Stimulated activated CD8-positive, alpha-beta memory T cell treated with anti-CD3 and anti-CD28 coated beads, Interleukin-4, amount 100 ng/mL, for 4 hours (primary cell): Measurements from ENCODE around the gene HES4.

ENCODE experiments used
- DNase-seq, 2 donors: peaks; one replicate each; pipeline ENCODE4 v3.0.0-alpha.2; 2020; ENCODE audit warnings: low read depth in 2 of 2, low spot score in 1 of 2

Gene HES4

GRCh38 chr1:967466-968343 lies 32.2 kb downstream of the HES4 start:
- no peak for DNase-seq

DNA sequence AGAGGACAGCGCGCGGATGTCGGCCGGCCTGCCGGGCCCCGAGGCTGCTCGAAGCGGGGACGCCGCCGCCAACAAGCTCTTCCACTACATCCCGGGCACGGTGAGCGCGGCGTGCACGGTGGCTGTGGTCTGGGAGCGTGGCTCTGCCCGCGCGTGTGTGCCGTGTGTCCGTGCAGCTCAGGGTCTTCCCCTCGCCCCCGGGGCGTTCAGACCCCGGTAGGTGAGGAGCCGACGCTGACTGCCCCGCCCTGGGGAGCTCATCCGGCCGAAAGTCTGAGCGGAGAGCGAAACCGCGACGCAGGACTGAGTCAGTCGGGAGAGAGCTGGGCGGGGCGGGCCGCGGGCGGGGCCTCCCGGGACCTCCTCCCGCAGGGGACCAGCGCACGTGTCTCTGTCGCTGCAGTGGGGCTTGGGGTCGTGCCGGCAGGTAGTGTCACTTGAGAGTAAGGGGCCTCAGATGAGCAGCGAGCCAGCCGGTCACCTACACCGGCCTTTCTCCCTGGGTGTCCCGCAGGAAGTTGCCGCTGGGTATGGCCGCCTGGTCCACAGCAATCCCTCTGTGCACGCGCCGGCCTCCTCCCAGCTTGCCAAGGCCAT lies 33.1 kb downstream of the HES4 start:
- DNase-seq, result peak; percentile 70 to 73

DNA sequence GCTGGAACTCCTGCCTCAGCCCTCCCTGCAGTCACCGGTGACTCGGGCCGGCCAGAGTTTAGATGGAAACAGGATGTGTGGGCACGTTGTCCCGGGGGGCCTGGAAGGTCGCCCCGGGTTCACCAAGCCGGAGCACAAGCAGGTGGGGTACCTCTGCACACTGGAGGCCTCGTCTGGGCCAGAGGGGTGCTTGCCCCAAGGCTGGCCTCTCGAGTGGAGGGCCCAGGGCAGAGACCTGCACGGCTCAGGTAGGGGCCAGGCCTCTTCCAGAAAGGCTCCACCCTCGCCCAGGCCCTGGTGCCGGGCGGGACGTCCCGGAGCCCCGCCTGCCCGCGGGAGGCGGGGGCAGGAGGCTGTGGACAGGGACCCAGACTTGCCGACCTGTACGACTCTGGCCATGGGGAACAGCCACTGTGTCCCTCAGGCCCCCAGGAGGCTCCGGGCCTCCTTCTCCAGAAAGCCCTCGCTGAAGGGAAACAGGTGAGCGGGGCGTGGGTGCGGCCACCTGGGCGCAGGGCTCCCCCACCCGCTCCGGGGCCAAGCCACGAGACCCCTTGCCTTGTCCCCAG lies 33.7 kb downstream of the HES4 start, which contains the start of gene PLEKHN1:
TSS of gene PLEKHN1 (plus strand) at position 348 of the 569 bp plus-strand sequence. CDS start at position 398, 50 bp downstream.
- DNase-seq, result no peak

DNA sequence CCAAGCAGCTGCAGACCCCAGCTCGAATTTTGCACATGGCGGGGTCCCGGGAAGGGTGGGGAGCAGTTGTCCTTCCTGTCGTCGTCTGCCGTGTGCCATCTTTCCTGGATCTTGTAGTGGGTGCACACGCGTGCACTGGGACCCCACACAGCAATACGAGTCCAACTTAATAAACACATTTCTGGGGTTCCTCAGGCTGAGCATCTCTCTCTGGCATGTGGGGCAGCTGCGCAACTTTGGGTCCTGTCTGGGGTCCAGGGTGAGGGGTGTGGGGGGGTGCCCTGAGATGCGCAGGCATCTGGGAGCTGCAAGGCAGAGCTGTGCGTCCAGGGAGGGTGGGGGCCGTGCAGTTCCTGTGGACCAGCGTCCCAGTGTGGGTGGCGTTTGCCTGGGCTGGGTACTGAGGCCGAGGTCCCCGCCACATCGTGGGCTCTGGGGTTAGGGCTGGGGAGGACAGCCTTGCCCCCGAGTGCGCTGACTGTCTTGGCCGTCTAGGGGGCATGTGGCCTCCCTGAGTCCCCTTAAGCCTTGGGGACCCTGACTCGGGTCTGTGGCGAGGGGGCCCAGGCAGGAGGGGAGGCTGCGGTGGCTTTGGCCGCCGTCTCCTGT lies 34.3 kb downstream of the HES4 start:
- DNase-seq, result no peak

- no peak for DNase-seq
These were observed 35.0 kb downstream of the HES4 start for GRCh38 chr1:964691-965525.

DNA sequence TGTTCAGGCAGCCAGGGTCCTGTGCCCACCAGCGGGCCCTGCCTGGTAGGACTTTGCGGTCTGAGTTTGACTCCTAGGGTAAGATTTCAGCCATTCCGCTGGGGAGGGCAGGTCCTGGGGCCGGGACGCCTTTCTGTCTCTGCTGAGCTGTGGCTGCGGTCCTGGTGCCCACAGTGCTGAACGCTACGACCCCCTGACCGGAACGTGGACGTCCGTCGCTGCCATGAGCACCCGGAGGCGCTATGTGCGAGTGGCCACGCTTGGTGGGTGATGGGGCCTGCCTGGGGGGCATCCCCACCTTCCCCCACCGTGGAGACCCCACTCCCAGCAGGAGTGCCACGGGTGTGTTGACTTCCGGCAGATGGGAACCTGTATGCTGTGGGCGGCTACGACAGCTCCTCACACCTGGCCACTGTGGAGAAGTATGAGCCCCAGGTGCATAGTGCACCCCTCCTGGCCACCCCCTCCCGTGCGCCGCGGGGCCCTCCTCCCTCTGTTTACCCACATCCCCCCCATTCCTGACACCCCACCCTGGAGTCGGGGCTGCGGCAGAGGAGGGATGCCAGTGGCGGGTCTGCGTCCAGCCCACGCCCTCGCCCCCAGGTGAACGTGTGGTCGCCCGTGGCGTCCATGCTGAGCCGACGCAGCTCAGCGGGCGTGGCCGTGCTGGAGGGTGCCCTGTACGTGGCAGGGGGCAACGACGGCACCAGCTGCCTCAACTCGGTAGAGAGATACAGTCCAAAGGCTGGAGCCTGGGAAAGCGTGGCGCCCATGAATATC lies 36.0 kb downstream of the HES4 start:
- no peak for DNase-seq

DNA sequence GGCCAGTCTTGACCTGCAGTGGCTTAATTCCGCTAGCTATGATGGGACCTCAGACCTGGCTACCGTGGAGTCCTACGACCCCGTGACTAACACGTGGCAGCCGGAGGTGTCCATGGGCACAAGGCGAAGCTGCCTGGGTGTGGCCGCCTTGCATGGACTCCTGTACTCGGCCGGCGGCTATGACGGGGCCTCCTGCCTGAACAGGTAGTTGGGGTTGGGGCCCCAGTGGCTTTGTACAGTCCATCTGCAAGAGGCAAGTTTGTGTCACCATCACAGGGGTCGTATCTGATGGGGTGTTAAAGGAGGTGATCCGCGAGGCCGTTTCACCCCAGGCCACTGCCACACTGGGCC lies 36.6 kb downstream of the HES4 start:
- no peak for DNase-seq

- DNase-seq, result no peak
These were observed 37.3 kb downstream of the HES4 start for GRCh38 chr1:962381-963300.

DNA sequence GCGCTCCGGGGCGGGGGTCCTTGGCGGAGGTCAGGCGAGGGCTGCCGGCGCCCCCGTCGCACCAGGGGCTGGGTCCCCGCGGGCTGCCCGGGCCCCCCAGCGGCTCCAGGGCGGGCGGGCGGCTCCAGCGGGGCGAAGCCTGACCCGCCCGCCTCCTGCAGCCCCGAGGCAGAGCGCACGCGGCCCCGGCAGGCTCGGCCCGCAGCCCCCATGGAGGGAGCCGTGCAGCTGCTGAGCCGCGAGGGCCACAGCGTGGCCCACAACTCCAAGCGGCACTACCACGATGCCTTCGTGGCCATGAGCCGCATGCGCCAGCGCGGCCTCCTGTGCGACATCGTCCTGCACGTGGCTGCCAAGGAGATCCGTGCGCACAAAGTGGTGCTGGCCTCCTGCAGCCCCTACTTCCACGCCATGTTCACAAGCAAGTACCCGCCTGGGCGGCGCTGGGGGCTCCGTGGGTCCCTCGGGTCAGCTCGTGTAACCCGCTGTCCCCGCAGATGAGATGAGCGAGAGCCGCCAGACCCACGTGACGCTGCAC lies 38.7 kb downstream of the HES4 start:
- no peak for DNase-seq

DNA sequence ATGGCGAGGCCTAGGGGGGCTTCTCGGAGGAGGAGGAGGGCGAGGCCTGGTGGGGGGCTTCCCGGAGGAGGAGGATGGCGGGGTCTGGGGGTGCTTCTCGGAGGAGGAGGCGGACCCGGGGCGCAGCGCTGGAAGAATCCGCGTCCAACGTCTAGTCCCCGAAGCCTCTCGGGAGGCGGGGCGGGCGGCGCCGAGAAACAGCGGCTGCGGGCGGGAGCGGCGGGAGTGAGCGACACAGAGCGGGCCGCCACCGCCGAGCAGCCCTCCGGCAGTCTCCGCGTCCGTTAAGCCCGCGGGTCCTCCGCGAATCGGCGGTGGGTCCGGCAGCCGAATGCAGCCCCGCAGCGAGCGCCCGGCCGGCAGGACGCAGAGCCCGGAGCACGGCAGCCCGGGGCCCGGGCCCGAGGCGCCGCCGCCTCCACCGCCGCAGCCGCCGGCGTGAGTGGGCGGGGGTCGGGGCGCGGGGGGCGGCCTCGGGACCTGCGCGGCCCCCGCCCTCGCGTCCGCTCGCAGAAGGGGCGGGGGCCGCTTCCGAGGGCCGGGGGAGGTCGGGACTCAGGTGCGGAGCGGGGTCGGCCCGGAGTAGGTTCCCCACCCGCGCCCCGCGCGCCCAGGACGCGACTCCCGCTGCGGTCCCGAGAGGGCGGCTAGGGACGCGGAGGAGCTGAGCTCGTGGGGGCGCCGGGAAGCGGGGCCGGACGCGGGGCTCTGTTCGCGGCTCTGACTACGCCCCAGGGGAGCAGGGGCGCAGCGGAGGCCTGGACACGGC lies 39.4 kb downstream of the HES4 start, which contains the start of gene KLHL17:
TSS of gene KLHL17 (plus strand) at position 222 of the 769 bp plus-strand sequence. CDS start at position 332, 110 bp downstream.
- DNase-seq, result peak; percentile 52 to 56

DNA sequence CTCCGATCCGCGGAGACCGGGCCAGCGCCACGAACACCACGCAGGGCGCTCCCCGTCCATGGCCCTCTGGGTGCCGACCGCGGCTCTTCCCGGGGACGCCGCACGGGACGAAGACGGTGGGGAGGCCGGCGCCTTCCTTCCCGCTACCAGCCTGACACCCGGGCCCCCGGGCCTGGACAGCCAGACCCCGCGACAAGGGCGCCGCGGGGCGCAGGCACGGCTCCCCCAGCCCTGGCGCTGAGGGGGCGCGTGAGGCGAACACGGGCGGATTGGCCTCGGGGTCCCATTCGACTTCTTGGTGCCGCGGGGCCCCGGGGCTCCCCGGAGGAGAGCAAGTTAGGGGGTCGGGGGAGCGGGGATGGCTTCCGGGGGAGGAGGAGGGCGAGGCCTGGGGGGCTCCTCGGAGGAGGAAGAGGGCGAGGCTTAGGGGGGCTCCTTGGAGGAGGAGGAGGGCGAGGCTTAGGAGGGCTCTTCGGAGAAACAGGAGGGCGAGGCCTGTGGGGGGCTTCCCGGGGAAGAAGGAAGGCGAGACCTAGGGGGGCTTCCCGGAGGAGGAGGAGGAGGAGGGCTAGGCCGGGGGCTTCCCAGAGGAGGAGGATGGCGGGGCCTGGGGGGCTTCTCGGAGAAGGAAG lies 40.0 kb downstream of the HES4 start:
- DNase-seq, result no peak

- DNase-seq, result peak; percentile 91 to 97
These were observed 40.8 kb downstream of the HES4 start, which contains the start of gene NOC2L for GRCh38 chr1:958823-959730. Gene NOC2L (minus strand): TSS chr1:959256. CDS start chr1:959240, 16 bp downstream.

GRCh38 chr1:956636-957035 lies 43.3 kb downstream of the HES4 start:
- no peak for DNase-seq

GRCh38 chr1:955474-955873 lies 44.4 kb downstream of the HES4 start:
- DNase-seq, result no peak

DNA sequence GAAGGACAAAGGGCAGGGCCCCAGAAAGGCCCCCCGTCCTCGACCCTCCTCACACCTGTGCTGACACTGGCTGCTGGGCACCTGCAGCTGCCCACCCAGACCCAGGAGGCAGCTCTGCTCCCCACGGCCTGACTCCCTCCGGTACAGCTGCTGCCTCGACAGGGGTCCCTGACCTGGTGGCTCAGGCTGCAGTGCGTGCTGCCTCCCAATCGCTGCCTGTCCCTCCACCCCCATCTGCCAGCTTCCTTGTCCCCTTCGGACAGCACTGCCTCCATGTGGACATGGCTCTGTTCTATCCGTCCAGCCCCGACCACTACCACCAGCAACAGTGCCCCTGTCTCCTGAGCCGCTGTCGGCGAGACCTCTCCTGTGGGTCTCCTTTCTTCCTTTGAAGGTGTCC lies 45.0 kb downstream of the HES4 start:
- DNase-seq, result no peak
